Coronary artery (tissue), 2 donors: ENCODE measurements around the gene TMEM117.

Source experiments
- DNase-seq: peaks from one replicate; pipeline ENCODE4 v3.0.0-alpha.2; 2017; ENCODE audit warnings: low spot score
- H3K27ac ChIP-seq, 2 donors: fragments of 200-600 bp; sonication (generic); one replicate each; pipeline ENCODE4 v1.5.1; 2016 to 2019
- H3K4me3 ChIP-seq: fragments of 200-600 bp; sonication (generic); 2 replicates; pipeline ENCODE4 v1.5.1; 2016; ENCODE audit warnings: mild to moderate bottlenecking, moderate library complexity
- CTCF ChIP-seq: fragments of 200-600 bp; sonication (generic); IDR thresholded peaks from one replicate; pipeline ENCODE4 v1.5.1; 2019; ENCODE audit warnings: antibody characterized with exemption

TMEM117 gene

GRCh38 chr12:43976027-43976426, 140.1 kb downstream of the TMEM117 start:
- Histone ChIP-seq H3K27ac (no peak overlapping the region), H3K4me3 (no peak overlapping the region)
- TF ChIP-seq CTCF = no peak
- DNase-seq = no peak

GRCh38 chr12:43978556-43978955, 142.7 kb downstream of the TMEM117 start:
- no peak for TF ChIP-seq CTCF
- Histone ChIP-seq H3K27ac (no peak overlapping the region), H3K4me3 (no peak overlapping the region)
- DNase-seq = no peak

DNA sequence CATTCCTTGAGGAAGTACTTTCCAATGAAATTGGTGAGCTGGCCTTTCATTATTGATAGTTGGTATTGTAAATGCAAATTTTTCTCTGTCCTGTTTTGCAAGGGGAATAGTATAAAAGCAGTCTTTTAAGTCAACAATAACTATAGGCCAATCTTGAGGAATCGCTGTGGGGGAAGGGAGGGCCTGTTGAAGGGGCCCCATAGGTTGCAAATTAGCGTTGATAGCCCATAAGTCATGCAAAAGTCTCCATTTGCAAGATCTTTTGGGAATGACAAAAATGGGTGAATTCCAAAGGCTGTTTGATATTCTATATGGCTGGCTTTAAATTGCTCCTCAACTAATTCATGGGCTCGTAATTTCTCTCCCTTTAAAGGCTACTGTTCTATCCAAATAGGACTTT, 143.6 kb downstream of the TMEM117 start:
- no peak overlapping the region for H3K27ac ChIP-seq
- TF ChIP-seq CTCF = no peak
- no peak overlapping the region for H3K4me3 ChIP-seq
- DNase-seq = no peak

GRCh38 chr12:43980627-43981191, 144.8 kb downstream of the TMEM117 start:
- no peak for TF ChIP-seq CTCF
- DNase-seq = no peak
- no peak overlapping the region for H3K4me3 ChIP-seq
- no peak overlapping the region for H3K27ac ChIP-seq

DNA sequence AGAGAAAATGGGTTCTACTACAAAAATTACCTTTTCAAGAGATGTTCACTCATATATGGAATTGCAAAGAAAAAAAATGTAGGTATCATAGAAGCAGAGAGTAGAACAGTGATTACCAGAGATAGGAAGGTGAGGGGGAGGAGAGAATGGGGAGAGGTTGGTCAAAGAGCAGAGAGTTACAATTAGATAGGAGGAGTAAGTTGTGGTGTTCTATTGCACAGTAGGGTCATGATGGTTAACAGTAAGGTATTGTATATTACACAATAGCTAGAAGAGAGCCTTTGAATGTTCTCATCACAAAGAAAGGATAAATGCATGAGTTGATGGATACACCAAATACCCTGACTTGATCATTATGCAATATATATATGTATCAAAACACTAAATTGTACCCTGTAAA, 145.8 kb downstream of the TMEM117 start:
- TF ChIP-seq CTCF = no peak
- no peak for DNase-seq
- no peak overlapping the region for H3K4me3 ChIP-seq
- H3K27ac ChIP-seq = no peak overlapping the region

DNA sequence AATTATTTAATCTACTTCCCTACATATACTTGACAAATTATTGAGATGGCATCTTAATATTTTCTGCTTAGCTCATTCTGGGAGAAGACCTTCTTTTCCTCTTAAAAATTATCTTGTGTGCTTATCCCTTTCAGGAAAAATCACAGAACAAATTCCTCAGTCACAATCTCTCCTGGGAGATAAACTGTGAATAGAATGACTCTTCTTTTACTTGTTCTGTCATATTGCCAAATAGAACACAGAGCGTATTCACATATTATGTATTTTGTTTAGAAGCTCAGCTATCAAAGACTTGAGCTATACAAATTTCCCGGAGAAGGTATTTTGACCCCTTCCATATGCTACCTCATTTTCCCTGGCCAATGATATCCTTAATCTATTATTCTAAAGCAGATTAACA, 146.7 kb downstream of the TMEM117 start:
- no peak overlapping the region for H3K4me3 ChIP-seq
- DNase-seq = no peak
- H3K27ac ChIP-seq = no peak overlapping the region
- TF ChIP-seq CTCF = no peak

- H3K27ac ChIP-seq = no peak overlapping the region
- no peak overlapping the region for H3K4me3 ChIP-seq
- no peak for DNase-seq
- TF ChIP-seq CTCF = no peak
Measured at GRCh38 chr12:43988838-43989560, 153.1 kb downstream of the TMEM117 start.
